Left ventricle myocardium inferior (tissue), 1 donor: ENCODE measurements around the gene NFIB. TPM values are rescaled to one million over a fixed set of nuclear protein-coding genes. Genes with fewer than 3 reads are reported as not detected.
A peak's percentile ranks its signal among the peaks of the same experiment; 100 is the strongest.

Source experiments
- DNase-seq: peaks from one replicate; pipeline ENCODE4 v3.0.0-alpha.2; 2020
- H3K27ac ChIP-seq: fragments of 200-600 bp; replicated peaks from 2 replicates; pipeline ENCODE4 v1.8.0; 2021
- H3K27me3 ChIP-seq: fragments of 200-600 bp; 2 replicates; pipeline ENCODE4 v1.8.0; 2021; ENCODE audit warnings: low read depth
- H3K36me3 ChIP-seq: fragments of 200-600 bp; 2 replicates; pipeline ENCODE4 v1.8.0; 2021
- H3K4me1 ChIP-seq: fragments of 200-600 bp; 2 replicates; pipeline ENCODE4 v1.8.0; 2021
- H3K4me3 ChIP-seq: fragments of 200-600 bp; 2 replicates; pipeline ENCODE4 v1.8.0; 2021; ENCODE audit warnings: mild to moderate bottlenecking, moderate library complexity
- H3K9me3 ChIP-seq: fragments of 200-600 bp; replicated peaks from 2 replicates; pipeline ENCODE4 v1.8.0; 2021
- CTCF ChIP-seq: fragments of 200-600 bp; IDR thresholded peaks from 2 replicates; pipeline ENCODE4 v1.8.0; 2021; ENCODE audit warnings: antibody characterized with exemption, mild to moderate bottlenecking, borderline replicate concordance
- intact Hi-C: fragments of 100-400 bp; cut with micrococcal nuclease; formaldehyde crosslinking; loops from one replicate; pipeline ENCODE4 v1.11.0; 2022
- total RNA-seq: library from RNA; stranded (reverse); fragmentation: NEBNext Ultra II Directional; extraction: Animal tissue kit (Norgen Biotek cat#: 25700); gene quantifications from one replicate; pipeline ENCODE4 v1.2.1, GENCODE V29; 2021
- donor health status: DM: no; HTN: yes; CAD: no; lungs with severe emphysema.

NFIB gene
- total RNA-seq, 1 donor from 2014 or later: 110 TPM

- Histone ChIP-seq H3K4me3 (peak overlapping the region; percentile 80), H3K36me3 (peaks cover 7% of the 10 kb centered on the region), H3K27ac (peak overlapping the region; percentile 100), H3K4me1 (peaks cover 67% of the 10 kb centered on the region), H3K9me3 (no peaks in the 10 kb centered on the region), H3K27me3 (no peaks in the 10 kb centered on the region)
- intact Hi-C loops: loop anchor here (10.0 kb wide), 1 partner anchor 217 kb away; no protein-coding TSS in a partner anchor
- no peak for TF ChIP-seq CTCF
- no peak for DNase-seq
Measured at GRCh38 chr9:14311171-14311949, 2.6 kb downstream of the NFIB start.

- Histone ChIP-seq H3K4me3 (peak overlapping the region; percentile 80), H3K27me3 (no peaks in the 10 kb centered on the region), H3K36me3 (peaks cover 8% of the 10 kb centered on the region), H3K27ac (peak overlapping the region; percentile 100), H3K9me3 (no peaks in the 10 kb centered on the region), H3K4me1 (peaks cover 71% of the 10 kb centered on the region)
- DNase-seq: no peak
- intact Hi-C loops: loop anchor here (10.0 kb wide), 1 partner anchor 216 kb away; no protein-coding TSS in a partner anchor
- no peak for TF ChIP-seq CTCF
Measured at GRCh38 chr9:14310311-14310710, 3.6 kb downstream of the NFIB start.

GRCh38 chr9:14309403-14309802, 4.5 kb downstream of the NFIB start:
- H3K36me3 ChIP-seq: peaks cover 15% of the 10 kb centered on the region
- intact Hi-C loops: no loop called here
- no peaks in the 10 kb centered on the region for H3K27me3 ChIP-seq
- peaks cover 80% of the 10 kb centered on the region for H3K4me1 ChIP-seq
- no peak for TF ChIP-seq CTCF
- no peaks in the 10 kb centered on the region for H3K9me3 ChIP-seq
- peak overlapping the region; percentile 100 for H3K27ac ChIP-seq
- DNase-seq: no peak
- peak overlapping the region; percentile 80 for H3K4me3 ChIP-seq

- Histone ChIP-seq H3K4me1 (peaks cover 86% of the 10 kb centered on the region), H3K9me3 (no peaks in the 10 kb centered on the region), H3K4me3 (peak overlapping the region; percentile 80), H3K27me3 (no peaks in the 10 kb centered on the region), H3K27ac (peak overlapping the region; percentile 100), H3K36me3 (peaks cover 21% of the 10 kb centered on the region)
- DNase-seq: no peak
- intact Hi-C loops: no loop called here
- no peak for TF ChIP-seq CTCF
Measured at GRCh38 chr9:14308853-14309145, 5.1 kb downstream of the NFIB start.

- H3K9me3 ChIP-seq: no peaks in the 10 kb centered on the region
- intact Hi-C loops: no loop called here
- no peak for TF ChIP-seq CTCF
- no peak for DNase-seq
- H3K27ac ChIP-seq: peak overlapping the region; percentile 100
- peaks cover 88% of the 10 kb centered on the region for H3K4me1 ChIP-seq
- peaks cover 25% of the 10 kb centered on the region for H3K36me3 ChIP-seq
- H3K27me3 ChIP-seq: no peaks in the 10 kb centered on the region
- peak overlapping the region; percentile 80 for H3K4me3 ChIP-seq
Measured at GRCh38 chr9:14307989-14308852, 5.7 kb downstream of the NFIB start.
